SH-SY5Y (cell line): Measurements from ENCODE around the gene VPS8.
A peak's percentile ranks its signal among the peaks of the same experiment; 100 is the strongest.

ENCODE experiments used
- GATA2 ChIP-seq: IDR thresholded peaks from 2 replicates; pipeline ENCODE4 v1.6.1; 2011; ENCODE audit warnings: mild to moderate bottlenecking, low read depth, low read length
- GATA3 ChIP-seq: IDR thresholded peaks from 2 replicates; pipeline ENCODE4 v1.6.1; 2011; ENCODE audit warnings: low read depth, mild to moderate bottlenecking, low read length, moderate library complexity

GRCh38 chr3:184807549-184807948 is 4.4 kb upstream of the VPS8 start:
- TF ChIP-seq GATA2 (peak; percentile 58), GATA3 (peak; percentile 57)
